ENCODE data around the gene DBN1. TPM values are rescaled to one million over a fixed set of nuclear protein-coding genes. Genes with fewer than 3 reads are reported as not detected.

The DBN1 gene
- total RNA-seq, 4 donors from 2014 or later: 89.8 to 139 (median 111) TPM

- Histone ChIP-seq H3K27me3 (no peaks in the 10 kb centered on the region), H3K36me3 (peaks cover 0 to 44% (median 24%) of the 10 kb centered on the region in 3 donors), H3K27ac (peak overlapping the region in 3 of 4 donors; percentile 54 to 69 (median 62)), H3K9me3 (no peaks in the 10 kb centered on the region), H3K4me1 (peaks cover 0 to 57% (median 45%) of the 10 kb centered on the region in 4 donors), H3K4me3 (no peak overlapping the region)
- WGBS, 2 donors: 77 to 81% methylated on average over 6 of the region's 6 CpGs
- TF ChIP-seq POLR2A (IDR thresholded peaks at IDR 0.05): no peak
- TF ChIP-seq CTCF (IDR thresholded peaks at IDR 0.05): no peak
- TF ChIP-seq EP300 (IDR thresholded peaks at IDR 0.05): peak in 1 of 2 donors; percentile 48
- DNase-seq (ENCODE audit: low spot score in 2 of 2): peak; percentile 29 to 48
Measured at GRCh38 chr5:177429248-177430040, 44.0 kb downstream of the DBN1 start.

- WGBS, 2 donors: 80 to 91% methylated on average over 10 of the region's 10 CpGs
- TF ChIP-seq CTCF (IDR thresholded peaks at IDR 0.05) (no peak), EP300 (IDR thresholded peaks at IDR 0.05) (no peak), POLR2A (IDR thresholded peaks at IDR 0.05) (no peak)
- peaks cover 0 to 57% (median 45%) of the 10 kb centered on the region in 4 donors for H3K4me1 ChIP-seq
- H3K27ac ChIP-seq: peak overlapping the region in 3 of 4 donors; percentile 54 to 69 (median 62)
- H3K4me3 ChIP-seq: no peak overlapping the region
- H3K9me3 ChIP-seq: no peaks in the 10 kb centered on the region
- no peaks in the 10 kb centered on the region for H3K27me3 ChIP-seq
- no peak for DNase-seq (ENCODE audit: low spot score in 2 of 2)
- H3K36me3 ChIP-seq: peaks cover 0 to 37% (median 17%) of the 10 kb centered on the region in 3 donors
Measured at GRCh38 chr5:177428574-177429217, 44.7 kb downstream of the DBN1 start.

GRCh38 chr5:177427919-177428573, 45.4 kb downstream of the DBN1 start:
- TF ChIP-seq CTCF (IDR thresholded peaks at IDR 0.05): no peak
- no peak for DNase-seq (ENCODE audit: low spot score in 2 of 2)
- peak overlapping the region in 3 of 4 donors; percentile 93 to 96 (median 95) for H3K27ac ChIP-seq
- H3K4me1 ChIP-seq: peaks cover 0 to 57% (median 44%) of the 10 kb centered on the region in 4 donors
- no peaks in the 10 kb centered on the region for H3K27me3 ChIP-seq
- H3K9me3 ChIP-seq: no peaks in the 10 kb centered on the region
- WGBS, 2 donors: 73 to 81% methylated on average over 10 of the region's 11 CpGs
- peak overlapping the region in 3 of 4 donors; percentile 1 to 89 (median 63) for H3K4me3 ChIP-seq
- peaks cover 0 to 30% (median 10%) of the 10 kb centered on the region in 3 donors for H3K36me3 ChIP-seq

- TF ChIP-seq CTCF (IDR thresholded peaks at IDR 0.05): no peak
- no peak for TF ChIP-seq POLR2A (IDR thresholded peaks at IDR 0.05)
- no peak for TF ChIP-seq EP300 (IDR thresholded peaks at IDR 0.05)
- Histone ChIP-seq H3K9me3 (no peaks in the 10 kb centered on the region), H3K27me3 (no peaks in the 10 kb centered on the region), H3K27ac (peak overlapping the region; percentile 85 to 96 (median 94)), H3K36me3 (peaks cover 0 to 23% (median 3%) of the 10 kb centered on the region in 3 donors), H3K4me1 (peaks cover 0 to 54% (median 40%) of the 10 kb centered on the region in 4 donors), H3K4me3 (peak overlapping the region; percentile 63 to 99 (median 92))
- no peak for DNase-seq (ENCODE audit: low spot score in 2 of 2)
- 8 to 12% methylated on average over 11 of the region's 11 CpGs for WGBS, 2 donors
Measured at GRCh38 chr5:177427211-177427822, 46.1 kb downstream of the DBN1 start.

Data from tibial nerve (tissue), 4 donors.